SK-N-DZ (cell line): ENCODE measurements around the gene NGEF.

Source experiments
- DNase-seq: peaks from one replicate; pipeline ENCODE4 v3.0.0-alpha.2; 2015; ENCODE audit warnings: low spot score

NGEF gene

DNA sequence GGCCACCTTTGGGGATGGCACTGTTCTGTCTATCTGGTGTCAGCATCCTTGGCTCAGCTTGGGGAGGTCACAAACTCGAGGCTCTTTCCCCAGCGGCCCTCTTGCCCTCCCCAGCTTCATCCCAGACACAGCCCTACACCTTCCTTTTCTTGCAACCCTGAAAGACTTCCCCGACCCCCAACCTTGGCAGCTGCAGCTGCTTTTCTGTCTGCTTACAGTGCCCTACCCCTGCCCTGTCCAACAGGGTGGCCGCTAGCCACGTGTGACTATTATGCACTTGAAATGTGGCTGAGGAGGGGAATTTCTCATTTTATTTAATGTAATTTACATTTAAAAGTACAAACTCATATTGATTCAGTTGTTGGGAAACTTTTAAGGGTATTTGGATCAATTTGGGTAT is 41.3 kb downstream of the NGEF start:
- no peak for DNase-seq

DNA sequence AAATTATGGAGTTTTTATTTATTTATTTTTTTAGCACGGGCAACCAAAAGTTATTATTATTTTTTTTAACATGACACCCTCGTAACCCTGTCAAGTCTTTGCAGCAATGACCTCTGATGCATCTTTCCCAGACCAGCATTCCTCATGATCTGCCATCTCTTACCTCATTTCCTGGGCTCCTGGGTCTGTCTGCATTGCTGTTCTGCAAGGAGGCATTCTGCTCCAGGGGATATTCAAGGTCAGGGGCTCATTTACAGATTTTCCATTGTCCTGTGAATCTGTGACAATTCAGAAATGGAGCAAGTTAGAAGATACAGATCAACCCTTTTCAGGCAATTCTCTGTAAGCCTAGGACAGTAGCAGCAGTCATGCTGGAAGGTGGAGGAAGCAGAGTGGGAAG is 43.0 kb downstream of the NGEF start:
- DNase-seq: no peak

DNA sequence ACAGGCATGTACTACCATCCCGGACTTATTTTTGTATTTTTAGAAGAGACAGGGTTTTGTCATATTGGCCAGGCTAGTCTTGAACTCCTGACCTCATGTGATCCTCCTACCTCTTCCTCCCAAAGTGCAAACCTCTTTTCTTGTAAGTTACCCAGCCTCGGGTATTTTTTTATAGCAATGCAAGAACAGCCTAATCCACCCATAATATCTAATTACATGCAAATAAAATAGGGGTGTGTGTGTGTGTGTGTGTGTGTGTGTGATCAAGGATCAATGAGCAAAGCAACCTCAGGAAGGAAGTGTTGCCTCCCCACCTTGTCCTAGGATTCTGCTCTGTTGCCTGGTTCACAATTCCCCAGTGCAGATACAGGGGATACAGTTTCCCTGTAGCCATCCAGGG is 45.6 kb downstream of the NGEF start:
- DNase-seq: no peak

DNA sequence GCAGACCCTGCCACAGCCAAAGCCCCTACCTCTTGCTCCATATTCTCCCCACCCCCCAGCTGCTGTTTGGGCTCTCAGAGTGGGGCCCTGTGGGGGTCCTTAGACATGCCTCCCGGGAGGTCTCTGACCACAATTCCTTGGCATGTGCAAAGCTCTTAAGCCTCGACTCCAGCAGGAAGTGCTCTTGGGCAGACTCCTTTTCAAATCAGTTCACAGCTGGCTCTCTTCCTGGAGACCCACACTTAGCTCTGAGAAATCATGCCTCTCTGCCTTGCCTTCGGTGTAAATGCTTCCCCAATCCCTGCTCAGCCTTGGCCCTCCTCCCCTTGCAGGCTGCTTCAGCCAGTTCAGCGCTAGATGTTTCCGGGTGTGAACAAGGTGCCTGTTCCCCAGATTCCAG is 46.9 kb downstream of the NGEF start:
- DNase-seq: no peak

DNA sequence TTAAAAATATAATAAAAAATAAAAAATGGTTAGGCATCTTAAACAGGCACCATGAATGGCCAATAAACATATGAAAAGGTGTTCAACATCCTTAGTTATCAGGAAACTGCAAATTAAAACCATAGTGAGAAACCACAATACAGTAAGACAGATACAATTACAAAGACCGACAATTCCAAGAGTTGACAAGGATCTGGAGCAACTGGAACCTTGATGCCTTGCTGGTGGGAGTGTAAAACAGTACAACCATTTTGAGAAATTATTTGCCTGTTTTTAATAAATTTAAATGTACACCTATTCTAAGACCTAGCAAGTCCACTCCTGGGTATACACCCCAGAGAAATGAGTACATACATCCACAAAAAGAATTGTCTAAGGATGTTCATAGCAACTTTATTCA is 49.1 kb downstream of the NGEF start:
- no peak for DNase-seq

DNA sequence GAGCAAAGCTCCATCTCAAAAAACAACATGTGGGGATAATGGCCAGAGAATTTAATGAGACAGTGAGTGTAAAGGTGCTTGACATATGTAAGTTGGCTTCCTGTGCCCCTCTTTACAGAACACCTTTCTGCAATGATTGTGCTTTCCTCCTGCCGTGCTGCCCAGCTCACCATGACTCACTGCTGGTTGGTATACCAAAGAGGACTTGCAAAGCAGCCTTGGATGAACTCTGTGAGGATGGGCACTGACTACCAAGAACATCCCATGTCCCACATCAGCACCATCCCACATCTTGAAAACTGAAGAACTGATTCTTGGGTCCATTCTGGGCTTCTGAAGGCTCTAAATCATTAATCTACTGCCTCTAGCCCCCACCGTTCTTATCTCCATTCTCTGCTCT is 52.2 kb downstream of the NGEF start:
- no peak for DNase-seq

DNA sequence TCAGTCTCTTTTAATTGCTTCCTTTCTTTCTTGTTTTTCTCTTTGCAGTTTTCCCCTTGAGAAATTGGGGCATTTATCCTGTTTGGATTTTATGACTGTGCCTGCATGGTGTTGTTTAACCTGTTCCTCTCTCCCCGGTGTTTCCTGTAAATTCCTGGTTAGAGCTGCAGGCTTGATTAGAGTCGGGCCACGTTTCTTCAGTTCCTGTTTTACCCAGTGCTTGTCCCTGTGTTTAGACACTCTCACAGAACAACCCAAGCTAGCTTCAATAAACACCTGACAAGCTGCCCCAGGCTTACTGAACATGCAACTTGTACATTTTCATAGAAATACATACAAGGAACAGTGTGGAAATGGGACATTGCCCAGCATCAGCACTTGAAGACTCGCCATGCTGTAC is 53.9 kb downstream of the NGEF start:
- no peak for DNase-seq

DNA sequence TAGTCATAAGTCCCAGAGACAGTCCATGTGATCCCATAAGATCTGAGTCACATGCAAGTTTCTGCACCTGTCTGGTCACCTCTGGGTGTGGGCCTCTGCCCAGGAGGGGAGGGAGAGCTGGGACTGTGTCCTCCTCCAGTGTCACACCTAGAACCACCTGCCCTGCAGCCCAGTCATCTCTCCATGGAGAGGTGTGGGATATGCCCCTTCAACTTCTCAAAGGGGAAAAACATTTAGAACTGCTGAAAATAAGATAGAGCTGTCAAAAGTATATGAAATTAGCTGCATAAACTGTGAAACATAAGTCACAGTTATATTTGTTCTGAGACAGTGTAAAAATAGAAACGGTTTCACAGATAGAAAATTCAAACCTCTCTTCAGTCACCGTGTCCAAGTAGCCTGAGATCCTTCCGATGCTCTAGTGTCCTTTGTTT is 55.4 kb downstream of the NGEF start:
- no peak for DNase-seq

DNA sequence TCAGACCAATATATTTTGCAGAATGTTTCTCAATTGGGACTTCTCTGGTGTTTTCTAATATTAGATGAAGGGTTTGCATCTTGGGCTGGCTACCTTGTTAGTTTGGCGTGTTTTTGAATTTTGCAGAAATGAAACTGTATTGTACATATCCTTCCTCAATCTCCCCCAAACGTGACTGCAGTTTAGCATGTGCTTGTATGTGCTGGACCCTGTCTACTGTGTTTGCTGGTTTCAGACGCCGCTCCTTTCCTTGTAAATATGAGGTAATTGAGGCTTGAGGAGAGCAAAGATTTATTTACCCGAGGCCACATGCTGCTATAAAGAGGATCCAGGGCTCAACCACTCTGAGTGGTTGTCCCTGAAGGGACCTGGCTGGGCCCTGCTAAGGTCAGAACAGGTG is 57.2 kb downstream of the NGEF start:
- no peak for DNase-seq

DNA sequence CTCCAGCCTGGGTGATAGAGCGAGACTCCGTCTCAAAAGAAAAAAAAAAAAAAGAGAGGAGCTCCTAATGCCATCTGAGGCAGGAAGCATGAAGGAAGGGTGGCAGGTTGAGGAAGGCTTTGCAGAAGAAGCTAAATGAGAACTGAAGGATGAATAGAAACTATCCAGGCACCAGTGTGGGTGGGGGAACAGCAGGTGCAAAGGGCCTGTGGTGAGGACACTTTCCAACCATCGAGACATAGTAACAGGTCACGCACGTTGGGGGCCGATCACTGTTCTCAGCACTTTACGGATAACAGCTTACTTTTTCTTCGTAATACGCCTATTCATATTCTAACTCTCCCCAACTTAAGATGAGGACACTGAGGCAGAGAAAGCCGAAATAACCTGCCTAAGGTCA is 58.4 kb downstream of the NGEF start:
- DNase-seq: no peak

DNA sequence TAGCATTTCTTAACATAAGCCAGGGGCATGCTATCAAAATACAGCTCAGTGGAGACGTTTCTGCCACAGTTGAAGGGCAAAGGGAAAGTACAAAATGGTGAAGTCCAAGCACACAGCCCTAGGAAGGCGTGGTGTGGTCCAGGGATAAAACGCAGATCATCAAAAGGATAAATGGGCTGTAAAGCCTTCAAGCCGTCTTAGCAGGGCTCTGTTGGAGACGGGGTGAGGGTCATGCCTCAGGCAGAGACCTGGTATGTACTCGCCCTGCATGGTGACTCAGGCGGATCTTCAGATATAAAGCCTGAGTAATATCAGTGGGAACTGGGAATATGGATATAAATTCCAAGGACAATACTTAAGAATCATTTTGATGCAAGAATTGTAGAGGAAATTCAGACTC is 61.2 kb downstream of the NGEF start:
- no peak for DNase-seq

DNA sequence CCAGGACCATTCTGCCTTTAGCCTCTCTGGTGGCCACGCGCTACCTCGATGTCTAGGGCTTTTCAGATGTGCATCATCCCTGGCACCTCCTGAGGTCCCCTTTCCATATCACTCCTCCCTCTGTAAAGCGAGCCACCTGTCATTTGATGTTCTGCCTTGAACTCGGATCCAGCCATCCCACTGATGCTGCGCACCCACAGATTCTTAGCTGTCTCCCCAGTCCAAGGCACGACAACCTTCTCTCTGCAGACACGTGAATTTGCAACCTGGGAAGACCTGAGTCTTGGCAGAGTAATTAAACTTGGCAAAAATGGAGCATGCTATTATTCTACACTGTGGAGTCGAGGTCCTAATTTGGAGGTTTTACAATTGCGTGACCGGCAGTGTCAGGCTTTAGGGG is 61.9 kb downstream of the NGEF start:
- no peak for DNase-seq

DNA sequence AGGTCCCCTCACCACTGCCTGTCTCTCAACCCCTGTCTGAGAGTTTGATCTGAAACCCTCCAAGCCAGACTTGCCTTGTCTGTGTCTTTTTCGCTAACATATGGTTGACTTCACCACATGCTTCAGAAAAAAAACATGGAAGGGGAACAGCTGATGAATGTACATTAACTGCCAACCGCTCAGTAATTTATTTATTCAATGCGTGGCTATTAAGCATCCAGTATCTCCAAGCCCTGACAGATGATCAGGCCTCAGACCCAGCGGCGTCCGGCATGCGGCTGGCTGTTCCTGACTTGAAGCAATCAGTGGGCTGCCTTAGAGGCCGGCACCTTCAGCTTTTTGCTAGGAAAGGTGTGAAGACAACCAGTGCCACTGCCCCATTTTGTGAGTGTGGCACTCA is 62.3 kb downstream of the NGEF start:
- no peak for DNase-seq

DNA sequence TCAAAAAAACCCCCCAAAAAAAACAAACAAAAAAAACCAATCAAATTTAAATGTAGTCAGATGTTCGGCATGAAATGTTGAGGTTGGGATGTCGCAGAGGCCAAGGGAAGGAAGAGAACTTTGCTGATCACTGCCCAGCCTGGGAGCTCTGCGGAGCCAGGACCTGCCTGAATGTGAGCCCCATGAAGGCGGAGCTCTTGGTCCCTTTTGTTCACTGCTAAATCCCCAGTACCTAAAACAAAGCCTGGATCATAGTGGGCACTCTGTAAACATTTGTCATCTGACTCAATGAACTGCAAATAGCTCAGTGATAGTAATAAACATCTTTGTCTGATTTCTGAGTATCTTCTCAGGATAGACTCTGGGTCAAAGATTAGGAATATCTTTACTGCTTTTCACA is 64.0 kb downstream of the NGEF start:
- DNase-seq: no peak

DNA sequence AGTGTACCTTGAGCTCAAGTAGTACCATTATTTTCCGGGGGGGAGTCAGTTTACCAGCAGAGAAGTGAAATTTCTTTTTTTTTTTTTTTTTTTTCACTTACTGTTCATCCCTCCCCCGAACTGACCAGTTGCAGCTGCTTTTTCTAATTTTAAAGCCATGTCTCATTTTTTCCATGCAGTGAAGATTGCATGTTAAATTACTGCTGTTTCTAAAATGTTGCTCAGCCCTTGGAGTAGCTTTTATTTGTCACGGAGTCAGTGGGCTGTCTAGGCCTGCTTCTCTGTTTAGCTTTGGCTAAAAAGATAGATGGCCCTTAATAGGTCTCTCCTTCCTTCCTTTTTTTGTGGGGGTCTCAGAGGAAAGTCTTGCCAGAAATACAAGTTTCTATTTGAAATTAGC is 70.2 kb downstream of the NGEF start:
- no peak for DNase-seq

DNA sequence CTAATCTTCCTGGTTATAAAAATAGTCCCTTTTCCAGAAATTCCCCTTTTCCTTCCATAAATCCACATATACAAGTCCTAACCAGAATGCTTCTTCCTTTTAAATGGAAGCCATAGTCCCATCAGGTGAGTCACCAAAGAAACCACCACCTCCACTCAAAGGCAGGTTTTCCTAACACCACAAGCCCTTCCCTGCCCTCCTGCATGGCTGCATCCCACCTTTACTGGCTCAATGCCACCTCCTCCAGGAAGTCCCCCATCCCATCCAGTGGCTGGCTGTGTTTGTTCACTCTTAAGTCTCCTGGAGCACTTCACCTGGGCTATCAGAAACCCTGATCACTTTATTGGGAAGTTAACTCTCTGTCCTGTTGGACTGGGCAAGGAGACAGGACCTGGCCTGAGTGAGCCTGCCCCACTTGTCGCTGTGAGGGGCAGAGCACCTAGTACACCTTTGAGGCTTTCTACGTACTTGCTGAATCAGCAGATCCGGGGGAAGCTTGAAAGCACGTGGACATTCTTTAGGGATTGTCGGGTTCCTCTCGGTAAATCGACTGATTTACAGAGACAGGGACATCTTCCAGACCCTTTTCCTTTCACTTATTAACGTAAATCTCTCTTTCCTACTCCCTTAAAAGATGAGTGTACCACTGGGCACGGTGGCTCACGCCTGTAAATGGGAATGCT is 71.0 kb downstream of the NGEF start:
- no peak for DNase-seq

DNA sequence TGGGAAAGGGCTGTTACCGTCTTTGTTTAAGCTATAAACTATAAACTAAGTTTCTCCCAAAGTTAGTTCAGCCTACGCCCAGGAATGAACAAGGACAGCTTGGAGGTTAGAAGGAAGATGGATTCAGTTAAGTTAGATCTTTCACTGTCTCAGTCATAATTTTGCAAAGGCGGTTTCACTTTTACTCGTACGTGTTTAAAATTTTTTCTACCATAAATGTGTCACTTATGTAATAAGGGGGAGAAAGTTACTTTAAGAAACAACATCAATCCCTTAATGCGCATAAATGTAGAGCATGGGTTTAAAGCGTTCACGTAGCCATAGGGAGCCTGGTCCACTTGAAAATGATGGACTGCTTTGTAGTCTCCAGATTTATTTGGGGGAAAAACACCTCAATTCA is 71.7 kb downstream of the NGEF start:
- DNase-seq: no peak

DNA sequence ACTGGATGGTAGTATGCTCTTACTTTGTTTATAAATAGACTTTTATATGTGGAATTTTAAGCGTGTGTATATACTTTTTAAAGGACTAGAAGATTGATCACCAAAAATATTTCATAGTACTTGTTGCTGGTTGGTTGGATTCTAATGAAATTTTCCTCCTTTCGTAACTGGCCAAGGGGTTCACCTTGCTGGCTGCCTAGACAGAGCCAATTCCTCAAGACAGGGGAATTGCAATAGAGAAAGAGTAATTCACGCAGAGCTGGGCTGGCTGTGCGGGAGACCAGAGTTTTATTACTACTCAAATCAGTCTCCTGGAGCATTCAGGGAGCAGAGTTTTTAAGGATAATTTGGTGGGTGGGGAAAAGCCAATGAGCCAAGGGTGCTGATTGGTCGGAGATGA is 72.3 kb downstream of the NGEF start:
- no peak for DNase-seq

DNA sequence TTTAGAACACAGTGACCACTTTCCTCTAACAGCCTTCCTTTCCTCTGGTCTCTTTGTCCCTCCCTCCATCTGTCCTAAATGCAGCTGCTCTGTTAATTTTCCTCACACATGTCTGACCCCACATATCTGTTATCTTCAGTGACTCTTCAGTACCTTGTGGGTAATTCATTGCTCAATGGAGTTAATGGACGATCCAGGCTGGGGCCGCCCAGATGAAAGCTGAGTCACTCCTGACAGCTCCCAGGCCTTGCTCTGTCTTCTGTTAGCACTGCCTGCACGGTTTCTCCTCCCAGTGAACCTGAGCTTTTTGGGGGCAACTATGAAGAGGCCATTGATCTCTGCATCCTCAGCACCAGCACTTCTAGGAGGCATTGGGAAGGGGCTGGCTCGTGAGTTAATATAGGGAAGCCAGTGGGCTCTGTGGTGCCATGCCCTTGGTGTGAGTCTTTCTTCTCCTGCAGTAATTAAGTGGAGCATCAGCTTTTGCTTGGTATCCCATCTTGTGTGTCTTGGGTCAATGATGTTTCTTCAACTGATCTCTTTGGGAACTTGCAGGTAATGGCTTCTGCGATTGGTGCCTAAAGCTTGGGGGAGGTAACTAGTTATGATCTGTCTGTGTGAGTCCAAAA is 75.7 kb downstream of the NGEF start:
- DNase-seq: peak; percentile 88

DNA sequence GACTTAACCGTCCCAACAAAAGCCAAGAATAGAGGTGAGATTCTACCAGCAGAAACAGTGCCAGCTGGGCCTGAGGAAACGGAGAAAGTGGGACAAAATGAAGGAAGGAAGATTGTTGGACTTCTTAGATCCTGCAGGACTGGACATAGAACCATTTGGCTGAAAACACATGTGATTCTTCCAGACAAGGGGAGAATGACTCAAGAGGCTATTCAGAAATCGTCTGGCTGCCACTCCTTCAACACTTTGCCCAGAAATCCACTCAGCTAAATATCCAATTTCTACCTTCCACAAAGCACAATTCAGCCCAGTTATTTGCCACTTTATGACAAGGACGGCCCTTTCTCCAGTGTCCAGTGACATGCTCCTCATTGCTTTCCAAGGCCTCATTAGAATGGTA is 81.4 kb downstream of the NGEF start:
- no peak for DNase-seq

DNA sequence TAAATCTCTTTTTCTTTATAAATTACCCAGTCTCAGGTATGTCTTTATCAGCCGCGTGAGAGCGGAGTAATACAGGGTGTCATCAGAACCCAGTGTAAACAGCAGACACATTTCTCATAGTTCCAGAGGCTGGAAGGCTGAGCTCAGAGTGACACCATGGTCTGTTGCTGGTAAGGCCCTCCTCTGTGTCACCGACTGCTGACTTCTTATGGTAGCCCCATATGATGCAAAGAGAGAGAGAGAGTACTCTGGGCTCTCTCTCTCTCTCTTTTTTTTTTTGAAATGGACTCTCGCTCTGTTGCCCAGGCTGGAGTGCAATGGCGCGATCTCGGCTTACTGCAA is 83.0 kb downstream of the NGEF start:
- no peak for DNase-seq

DNA sequence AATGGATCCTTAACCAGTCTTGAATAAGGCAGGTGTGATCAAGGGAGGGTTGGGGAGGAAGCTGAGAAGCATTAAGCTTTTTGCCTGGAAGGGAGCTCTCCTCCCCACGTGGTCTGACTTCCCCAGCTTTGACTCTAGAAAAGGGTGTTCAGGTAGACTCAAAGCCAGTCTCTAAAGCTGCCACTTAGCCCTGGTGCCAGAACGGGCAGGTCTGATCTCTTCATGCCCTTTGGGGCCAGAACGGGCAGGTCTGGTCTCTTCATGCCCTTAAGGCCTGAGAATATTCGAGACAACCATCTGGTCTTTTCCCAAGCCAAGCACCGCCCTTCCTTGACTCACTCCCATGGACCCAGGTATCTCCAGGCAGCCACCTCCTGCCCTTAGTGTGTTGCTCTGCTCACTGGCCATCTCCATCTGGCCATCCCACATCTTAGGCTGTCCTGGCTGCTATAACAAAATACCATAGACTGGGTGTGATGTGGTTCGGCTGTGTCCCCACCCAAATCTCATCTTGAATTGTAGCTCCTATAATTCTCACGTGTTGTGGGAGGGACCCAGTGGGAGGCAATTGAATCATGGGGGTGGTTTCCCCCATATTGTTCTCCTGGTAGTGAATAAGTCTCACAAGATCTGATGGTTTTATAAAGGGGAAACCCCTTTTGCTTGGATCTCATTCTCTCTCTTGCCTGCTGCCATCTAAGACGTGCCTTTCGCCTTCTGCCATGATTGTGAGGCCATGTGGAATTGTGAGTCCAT is 83.6 kb downstream of the NGEF start:
- no peak for DNase-seq
